ENCODE measurements around the gene VWA8. TPM values are rescaled to one million over a fixed set of nuclear protein-coding genes. Genes with fewer than 3 reads are reported as not detected.
A peak's percentile ranks its signal among the peaks of the same experiment; 100 is the strongest.

The VWA8 gene
- total RNA-seq, 1 donor from 2014 or later: 9.8 TPM

GRCh38 chr13:41802684-41803444 is 158.0 kb downstream of the VWA8 start:
- TF ChIP-seq CTCF (conservative IDR thresholded peaks at IDR 0.05; ENCODE audit: low read depth, low read length): no peak
- peak; percentile 39 for DNase-seq (ENCODE audit: low read depth)
- no peak overlapping the region for H3K4me3 ChIP-seq (ENCODE audit: low read depth, low read length)

- TF ChIP-seq CTCF (conservative IDR thresholded peaks at IDR 0.05; ENCODE audit: low read depth, low read length): no peak
- no peak for DNase-seq (ENCODE audit: low read depth)
Observed at GRCh38 chr13:41802043-41802683, 158.7 kb downstream of the VWA8 start.

GRCh38 chr13:41791056-41791455 is 169.9 kb downstream of the VWA8 start:
- H3K4me3 ChIP-seq (ENCODE audit: low read depth, low read length): no peak overlapping the region
- DNase-seq (ENCODE audit: low read depth): no peak
- TF ChIP-seq CTCF (conservative IDR thresholded peaks at IDR 0.05; ENCODE audit: low read depth, low read length): no peak

More at GRCh38 chr13:41802043-41802683, 158.7 kb downstream of the VWA8 start:
- no peak overlapping the region for H3K4me3 ChIP-seq (ENCODE audit: low read depth, low read length)

- no peak overlapping the region for H3K4me3 ChIP-seq (ENCODE audit: low read depth, low read length)
- no peak for DNase-seq (ENCODE audit: low read depth)
- no peak for TF ChIP-seq CTCF (conservative IDR thresholded peaks at IDR 0.05; ENCODE audit: low read depth, low read length)
Observed at GRCh38 chr13:41788552-41788951, 172.4 kb downstream of the VWA8 start.

- no peak for TF ChIP-seq CTCF (conservative IDR thresholded peaks at IDR 0.05; ENCODE audit: low read depth, low read length)
- no peak overlapping the region for H3K4me3 ChIP-seq (ENCODE audit: low read depth, low read length)
- DNase-seq (ENCODE audit: low read depth): no peak
Observed at GRCh38 chr13:41785402-41786172, 175.3 kb downstream of the VWA8 start.

GRCh38 chr13:41782086-41782485 is 178.8 kb downstream of the VWA8 start:
- DNase-seq (ENCODE audit: low read depth): no peak
- no peak for TF ChIP-seq CTCF (conservative IDR thresholded peaks at IDR 0.05; ENCODE audit: low read depth, low read length)
- no peak overlapping the region for H3K4me3 ChIP-seq (ENCODE audit: low read depth, low read length)
